Measurements from ENCODE around the gene CTNNA3.

Gene CTNNA3

DNA sequence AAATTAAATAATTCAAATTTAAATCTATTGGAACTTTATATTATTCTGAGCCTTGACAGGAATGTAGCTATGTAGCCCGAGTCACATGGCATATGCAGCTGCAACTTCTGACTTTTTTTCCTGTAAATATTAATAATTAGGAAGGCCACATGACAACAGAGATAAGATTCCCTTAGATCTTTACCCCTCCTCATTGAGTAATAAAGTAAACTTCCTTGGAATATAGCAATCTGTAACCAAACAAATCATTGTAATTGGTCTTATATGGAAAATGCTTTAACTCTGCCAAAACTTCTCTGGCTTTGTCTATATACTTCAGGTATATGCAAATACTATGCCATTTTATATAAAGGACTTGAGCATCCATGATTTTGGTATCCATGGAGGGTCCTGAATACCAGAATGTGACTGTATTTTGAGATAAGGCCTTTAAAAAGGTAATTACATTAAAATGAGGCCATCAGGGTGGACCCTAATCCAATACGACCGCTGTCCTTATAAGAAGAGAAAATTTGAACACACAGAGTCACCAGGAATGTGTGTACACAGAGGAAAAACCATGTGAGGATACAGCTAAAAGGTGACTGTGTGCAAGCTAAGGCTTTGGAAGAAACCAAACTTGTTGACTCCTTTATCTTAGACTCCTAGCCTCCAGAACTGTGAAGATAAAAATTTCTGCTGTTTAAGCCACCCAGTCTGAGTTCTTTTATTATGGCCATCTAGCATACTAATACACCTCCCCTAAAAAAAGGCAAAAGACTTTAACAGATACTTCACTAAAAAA, 222.0 kb downstream of the CTNNA3 start:
- TF ChIP-seq, protein P1, sequence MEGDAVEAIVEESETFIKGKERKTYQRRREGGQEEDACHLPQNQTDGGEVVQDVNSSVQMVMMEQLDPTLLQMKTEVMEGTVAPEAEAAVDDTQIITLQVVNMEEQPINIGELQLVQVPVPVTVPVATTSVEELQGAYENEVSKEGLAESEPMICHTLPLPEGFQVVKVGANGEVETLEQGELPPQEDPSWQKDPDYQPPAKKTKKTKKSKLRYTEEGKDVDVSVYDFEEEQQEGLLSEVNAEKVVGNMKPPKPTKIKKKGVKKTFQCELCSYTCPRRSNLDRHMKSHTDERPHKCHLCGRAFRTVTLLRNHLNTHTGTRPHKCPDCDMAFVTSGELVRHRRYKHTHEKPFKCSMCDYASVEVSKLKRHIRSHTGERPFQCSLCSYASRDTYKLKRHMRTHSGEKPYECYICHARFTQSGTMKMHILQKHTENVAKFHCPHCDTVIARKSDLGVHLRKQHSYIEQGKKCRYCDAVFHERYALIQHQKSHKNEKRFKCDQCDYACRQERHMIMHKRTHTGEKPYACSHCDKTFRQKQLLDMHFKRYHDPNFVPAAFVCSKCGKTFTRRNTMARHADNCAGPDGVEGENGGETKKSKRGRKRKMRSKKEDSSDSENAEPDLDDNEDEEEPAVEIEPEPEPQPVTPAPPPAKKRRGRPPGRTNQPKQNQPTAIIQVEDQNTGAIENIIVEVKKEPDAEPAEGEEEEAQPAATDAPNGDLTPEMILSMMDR (IDR thresholded peaks at IDR 0.05; ENCODE audit: low read depth, low read length) = no peak
- no peak overlapping the region for H3K4me3 ChIP-seq (replicated peaks in 1 of 2; ENCODE audit: low read depth in 2 of 2, low read length in 2 of 2)
- no peak for DNase-seq (ENCODE audit: low read depth in 2 of 2)

DNA sequence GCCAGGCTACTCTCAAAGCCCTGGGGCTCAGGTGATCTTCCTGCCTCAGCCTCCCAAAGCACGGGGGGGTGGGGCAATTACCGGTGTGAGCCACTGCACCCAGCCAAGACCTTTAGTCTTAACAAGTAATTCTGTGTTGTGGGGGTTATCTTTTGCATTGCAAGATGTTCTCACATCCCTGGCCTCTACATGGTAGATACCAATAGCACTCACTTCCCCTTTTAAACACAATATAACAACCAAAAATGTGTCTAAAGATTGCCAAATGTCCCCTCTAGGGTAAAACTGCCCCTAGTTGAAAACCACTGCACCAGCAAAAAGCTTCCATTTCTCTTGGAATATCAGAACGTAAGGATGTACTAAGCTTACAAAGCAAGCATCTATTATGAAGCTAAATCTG, 225.0 kb downstream of the CTNNA3 start:
- TF ChIP-seq, protein P1 (IDR thresholded peaks at IDR 0.05; ENCODE audit: low read depth, low read length) = no peak

DNA sequence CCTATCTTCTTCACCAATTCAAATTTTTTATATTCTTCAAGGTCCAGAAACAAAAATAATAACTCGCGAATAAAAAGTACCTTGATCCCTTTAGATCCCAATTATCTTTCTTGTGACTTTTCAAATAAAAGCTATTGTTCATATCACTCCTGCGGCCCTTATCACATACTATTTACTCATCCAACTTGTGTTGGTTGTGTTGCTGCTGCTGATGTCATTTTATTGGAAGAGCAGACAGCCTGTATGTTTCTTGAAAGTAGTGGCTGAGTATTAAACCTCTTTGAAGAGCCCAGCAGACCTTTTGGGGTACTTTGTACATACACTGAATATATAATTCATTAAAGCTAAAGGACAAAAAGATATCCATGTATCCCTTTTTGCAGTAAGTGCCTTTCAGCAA, 231.7 kb downstream of the CTNNA3 start:
- TF ChIP-seq, protein P1 (IDR thresholded peaks at IDR 0.05; ENCODE audit: low read depth, low read length) = no peak
- no peak overlapping the region for H3K4me3 ChIP-seq (replicated peaks in 1 of 2; ENCODE audit: low read depth in 2 of 2, low read length in 2 of 2)
- DNase-seq (ENCODE audit: low read depth in 2 of 2) = no peak

More for the DNA sequence above, 225.0 kb downstream of the CTNNA3 start:
- H3K4me3 ChIP-seq (replicated peaks in 1 of 2; ENCODE audit: low read depth in 2 of 2, low read length in 2 of 2) = no peak overlapping the region
- no peak for DNase-seq (ENCODE audit: low read depth in 2 of 2)

DNA sequence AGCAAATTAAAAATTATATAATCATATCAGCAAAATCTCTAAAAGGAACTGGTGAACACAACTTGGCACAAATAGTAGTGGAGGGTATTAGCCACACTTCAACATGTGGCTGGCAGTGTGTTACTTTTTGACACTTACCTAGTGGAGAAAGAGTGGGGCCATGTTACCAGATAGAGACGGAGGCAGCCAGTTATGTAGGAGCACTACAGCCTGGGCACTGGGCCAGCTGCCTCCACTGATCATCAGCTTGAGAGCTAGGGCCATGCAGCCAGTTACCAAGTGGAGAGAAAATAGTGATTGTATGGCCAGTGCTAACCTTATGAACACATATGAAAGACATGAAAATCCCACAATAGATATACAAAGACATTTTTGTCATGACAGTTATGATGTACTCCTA, 243.1 kb downstream of the CTNNA3 start:
- TF ChIP-seq, protein P1 (IDR thresholded peaks at IDR 0.05; ENCODE audit: low read depth, low read length) = no peak
- DNase-seq (ENCODE audit: low read depth in 2 of 2) = no peak
- H3K4me3 ChIP-seq (replicated peaks in 1 of 2; ENCODE audit: low read depth in 2 of 2, low read length in 2 of 2) = no peak overlapping the region

DNA sequence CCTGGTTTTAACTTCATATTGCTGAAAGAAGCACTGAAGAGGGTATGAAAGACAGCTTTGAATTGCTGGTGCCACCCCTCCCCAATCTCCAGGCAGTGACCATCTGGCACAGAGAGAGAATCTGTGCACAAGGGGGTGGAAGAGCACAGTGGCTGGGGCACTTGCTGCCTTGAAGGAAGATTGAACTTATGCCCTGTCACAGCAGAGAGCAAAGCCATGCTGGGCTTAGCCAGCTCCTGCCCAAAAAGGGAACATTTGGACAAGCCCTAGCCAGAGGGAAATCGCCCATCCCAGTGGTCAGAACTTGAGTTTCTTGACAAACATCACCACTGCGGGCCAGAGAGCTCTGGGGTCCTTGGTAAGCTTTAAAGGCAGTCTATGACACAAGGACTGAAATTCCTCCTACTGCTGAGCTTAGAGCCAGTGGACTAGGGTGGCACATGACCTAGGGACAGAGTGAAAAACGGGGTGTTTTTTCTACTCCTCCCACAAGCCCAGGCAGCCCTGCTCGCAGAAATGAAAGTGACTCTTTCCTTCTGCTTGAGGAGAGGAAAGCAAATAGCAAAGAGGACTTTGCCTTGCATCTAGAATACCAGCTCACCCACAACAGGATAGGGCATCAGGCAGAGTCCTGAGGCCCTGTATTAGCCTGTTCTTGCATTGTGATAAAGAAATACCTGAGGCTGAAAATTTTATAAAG, 257.2 kb downstream of the CTNNA3 start:
- DNase-seq (ENCODE audit: low read depth in 2 of 2) = no peak
- H3K4me3 ChIP-seq (replicated peaks in 1 of 2; ENCODE audit: low read depth in 2 of 2, low read length in 2 of 2) = no peak overlapping the region
- TF ChIP-seq, protein P1 (IDR thresholded peaks at IDR 0.05; ENCODE audit: low read depth, low read length) = no peak

DNA sequence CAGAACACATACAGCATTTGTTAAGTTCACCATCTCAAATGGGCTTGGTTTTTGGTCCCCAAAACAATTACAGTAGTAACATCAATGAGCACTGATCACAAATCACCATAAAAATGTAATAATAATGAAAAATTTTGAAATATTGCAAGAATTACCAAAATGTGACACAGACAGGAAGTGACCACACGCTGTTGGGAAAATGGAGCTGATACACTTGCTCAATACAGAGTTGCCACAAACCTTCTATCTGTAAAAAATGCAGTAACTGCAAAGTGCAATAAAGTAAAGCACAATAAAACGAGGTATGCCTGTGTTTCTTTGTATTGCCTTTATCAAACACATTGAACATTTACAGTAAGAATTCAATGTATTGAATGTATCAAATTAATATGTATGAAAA, 262.7 kb downstream of the CTNNA3 start:
- no peak for DNase-seq (ENCODE audit: low read depth in 2 of 2)
- no peak overlapping the region for H3K4me3 ChIP-seq (replicated peaks in 1 of 2; ENCODE audit: low read depth in 2 of 2, low read length in 2 of 2)
- TF ChIP-seq, protein P1 (IDR thresholded peaks at IDR 0.05; ENCODE audit: low read depth, low read length) = no peak
